Measurements from ENCODE around the gene SLCO4A1.

SLCO4A1 gene

DNA sequence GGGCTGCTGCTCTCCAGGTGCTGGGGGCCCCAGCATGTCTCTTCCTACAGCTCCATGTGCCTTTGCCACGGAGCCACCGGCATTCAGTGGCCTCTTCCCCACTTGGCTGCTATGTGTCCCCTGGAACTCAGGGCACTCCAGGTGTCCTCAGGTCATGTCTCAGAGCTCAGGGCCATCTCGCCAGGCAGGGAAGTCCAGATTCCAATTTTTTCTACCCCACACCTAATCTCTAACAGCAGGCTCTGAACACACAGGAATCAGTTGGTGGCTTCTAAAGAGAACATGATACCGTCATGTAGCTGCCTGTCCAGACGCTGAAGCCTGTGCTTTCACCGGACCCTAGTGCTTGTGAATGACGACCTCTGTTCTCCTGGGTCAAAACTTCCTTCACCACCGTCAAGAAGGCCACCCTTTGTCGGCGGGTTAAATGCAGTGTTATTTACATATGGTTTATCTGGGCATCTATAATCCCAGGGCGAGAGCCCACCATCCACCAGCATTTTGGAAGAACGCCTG, 4.2 kb upstream of the SLCO4A1 start:
- DNase-seq: no peak

DNA sequence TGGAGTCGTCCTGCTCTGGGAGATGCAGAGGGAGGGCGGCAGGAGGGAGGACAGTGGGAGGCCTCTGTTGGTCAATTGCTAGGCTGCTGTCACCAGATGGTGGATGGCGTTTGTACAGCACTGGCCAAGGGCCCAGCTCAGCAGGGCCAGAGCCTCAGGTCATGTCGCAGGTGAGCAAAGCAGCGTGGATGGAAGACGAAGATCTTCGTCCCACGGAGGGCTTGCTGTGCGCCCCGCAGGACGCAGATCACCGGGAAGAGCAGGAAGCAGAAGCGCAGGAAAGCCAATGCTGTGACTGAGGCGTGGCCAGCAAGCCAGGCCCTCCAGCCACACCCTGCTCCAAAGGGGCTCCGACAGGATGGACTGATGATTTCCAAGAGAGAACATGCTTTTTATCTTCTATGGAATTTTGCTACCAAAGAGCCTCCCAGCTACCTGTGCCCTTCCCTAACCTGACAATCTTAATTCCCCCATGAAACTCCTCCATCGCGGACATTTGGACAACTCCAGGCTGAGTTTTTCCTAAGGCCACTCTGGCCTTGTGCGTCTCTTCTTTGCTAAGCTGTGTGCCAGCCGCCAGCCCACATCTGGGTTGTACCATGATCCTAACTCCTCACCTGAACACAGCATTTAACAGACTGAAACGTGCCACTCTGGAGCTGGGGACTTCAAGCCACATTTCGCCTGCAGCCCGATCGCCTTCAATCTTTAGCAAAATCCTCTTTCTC, 3.5 kb upstream of the SLCO4A1 start:
- DNase-seq: no peak

DNA sequence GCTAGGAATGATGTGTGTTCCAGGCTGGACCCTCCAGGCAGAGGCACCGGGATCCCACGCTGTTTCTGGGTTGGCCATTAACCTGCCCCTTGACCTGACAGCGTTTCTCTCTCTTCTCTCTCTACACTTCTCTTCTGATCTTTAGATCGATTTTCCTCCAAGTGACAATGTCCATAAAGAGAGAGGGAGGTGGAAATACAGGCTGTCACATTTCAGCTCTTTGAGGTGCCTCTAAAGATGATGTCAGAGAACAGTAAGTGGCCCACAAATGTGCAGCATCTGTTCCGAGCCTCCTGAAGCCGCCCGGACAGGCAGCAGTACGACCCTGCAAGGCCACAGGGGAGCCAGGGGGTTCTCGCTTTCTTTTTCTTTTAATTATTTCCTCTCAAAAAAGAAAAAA, 2.5 kb upstream of the SLCO4A1 start:
- DNase-seq: no peak

DNA sequence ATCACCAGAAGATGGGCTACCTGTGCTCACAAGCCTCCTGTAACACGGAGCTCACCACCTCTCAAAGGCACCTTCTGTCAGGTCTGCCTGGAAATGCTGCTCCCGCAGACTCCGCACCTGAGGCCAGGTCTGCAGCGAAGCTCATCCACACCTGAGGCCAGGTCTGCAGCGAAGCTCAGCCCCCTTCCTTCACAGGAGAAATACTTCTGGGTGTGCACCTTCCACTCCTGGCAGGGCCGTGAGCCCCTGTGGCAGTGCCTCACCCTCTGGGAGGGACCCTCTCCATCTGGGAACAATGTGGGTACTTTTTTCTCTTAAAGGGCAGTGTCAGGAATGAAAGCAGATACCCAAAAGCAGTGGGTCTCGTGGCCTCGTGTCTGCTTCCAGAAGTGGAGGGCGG, 1.4 kb upstream of the SLCO4A1 start:
- DNase-seq: no peak

DNA sequence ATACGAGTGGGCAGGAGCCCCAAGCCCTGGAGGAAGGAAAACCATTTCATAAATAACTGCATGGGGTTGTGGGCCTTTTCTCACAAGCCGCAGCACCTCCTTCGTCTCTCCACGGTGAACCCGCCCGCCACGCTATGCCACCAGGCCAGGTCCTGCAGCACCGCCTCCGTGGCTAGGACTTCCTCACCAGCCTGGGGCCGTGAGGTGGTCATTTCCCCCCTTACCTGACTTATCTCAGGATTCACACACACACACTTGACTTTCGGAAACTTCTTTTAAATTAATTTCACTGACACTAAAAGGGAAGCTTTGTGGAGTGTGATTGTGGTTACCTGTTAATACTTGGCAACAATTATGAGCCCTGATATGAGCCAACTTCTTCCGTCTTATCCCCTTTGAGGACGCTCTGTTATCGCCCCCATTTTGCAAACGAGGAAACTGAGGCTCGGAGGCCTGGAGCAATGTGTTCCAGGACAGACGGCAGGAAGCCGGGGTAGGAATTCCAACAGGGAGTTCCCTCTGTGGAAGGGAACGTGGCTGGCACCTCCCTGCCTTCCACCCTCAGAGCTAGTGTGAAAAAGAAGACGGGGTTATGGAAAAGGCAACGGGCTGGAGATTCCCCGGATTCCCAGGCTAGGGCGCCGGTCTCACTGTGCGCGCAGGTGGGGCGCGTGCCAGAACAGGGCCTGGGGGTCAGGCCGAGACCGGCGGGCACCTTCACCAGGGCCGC, 817 bp upstream of the SLCO4A1 start:
- DNase-seq: no peak

DNA sequence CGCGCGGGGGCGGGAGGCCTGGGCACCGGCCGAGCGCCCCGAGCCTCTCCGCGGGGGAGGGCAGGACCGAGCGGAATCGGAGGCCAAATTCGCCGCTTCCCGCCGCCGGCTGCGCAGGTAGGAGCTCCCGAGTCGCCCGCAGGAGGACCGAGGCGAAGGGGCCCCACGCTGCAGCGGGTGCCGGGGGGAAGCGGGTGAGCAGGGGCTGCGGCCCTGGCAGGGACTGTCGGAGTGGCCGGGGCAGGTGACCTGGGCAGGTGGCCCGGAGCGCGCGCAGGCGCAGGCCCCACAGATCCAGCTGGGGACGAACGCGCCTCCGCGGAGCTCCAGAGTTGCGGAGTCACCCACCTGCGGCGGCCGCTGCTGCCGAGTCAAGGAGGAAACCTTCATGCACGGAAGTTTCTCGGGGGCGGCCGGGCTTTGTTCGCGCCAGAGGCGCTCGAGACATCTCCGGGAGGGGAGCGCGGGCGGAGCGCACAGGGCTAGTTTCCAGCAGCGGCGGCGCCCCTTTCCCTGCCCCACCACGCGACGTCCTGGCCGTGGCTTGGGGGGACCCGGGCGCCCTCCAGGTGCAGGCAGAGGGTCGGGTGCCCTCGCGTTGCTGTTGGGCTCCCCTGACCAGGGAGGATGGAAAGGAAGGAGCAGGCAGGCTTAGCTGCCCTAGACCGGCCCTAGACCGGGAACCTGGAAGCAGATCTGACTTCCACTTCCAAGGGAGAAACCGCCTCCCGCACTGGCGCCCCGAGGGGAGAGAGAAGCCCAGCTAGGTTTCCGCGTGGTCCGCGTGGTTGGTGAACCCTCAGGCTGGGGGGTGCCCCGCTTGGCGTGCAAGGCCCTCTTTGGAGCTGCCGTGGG, 590 bp downstream of the SLCO4A1 start:
- DNase-seq: no peak

DNA sequence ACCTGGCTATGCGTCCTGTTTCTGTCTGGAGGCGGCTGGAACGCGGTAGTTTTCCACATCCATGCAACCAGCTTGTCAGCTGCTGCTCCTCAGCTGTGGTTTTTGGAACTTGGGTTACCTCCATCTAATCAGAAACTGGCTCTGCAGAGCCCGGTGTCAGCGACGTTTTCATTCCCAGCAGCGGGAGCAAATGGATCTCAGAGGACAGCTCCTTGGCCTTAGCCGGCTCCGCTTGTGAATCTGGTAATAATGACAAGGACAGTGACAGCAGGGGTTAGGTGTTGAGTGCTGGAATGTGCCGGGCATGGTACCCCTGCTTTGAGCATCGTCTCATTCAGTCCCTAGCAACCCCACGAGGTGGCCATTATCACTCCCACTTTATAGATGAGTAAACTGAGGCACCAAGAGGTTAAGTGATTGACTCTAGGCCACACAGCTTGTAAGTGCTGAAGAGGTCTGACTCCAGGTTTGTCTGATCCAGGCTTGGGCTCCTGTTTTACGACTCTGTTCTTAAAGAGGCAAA, 1.3 kb downstream of the SLCO4A1 start:
- DNase-seq: no peak

DNA sequence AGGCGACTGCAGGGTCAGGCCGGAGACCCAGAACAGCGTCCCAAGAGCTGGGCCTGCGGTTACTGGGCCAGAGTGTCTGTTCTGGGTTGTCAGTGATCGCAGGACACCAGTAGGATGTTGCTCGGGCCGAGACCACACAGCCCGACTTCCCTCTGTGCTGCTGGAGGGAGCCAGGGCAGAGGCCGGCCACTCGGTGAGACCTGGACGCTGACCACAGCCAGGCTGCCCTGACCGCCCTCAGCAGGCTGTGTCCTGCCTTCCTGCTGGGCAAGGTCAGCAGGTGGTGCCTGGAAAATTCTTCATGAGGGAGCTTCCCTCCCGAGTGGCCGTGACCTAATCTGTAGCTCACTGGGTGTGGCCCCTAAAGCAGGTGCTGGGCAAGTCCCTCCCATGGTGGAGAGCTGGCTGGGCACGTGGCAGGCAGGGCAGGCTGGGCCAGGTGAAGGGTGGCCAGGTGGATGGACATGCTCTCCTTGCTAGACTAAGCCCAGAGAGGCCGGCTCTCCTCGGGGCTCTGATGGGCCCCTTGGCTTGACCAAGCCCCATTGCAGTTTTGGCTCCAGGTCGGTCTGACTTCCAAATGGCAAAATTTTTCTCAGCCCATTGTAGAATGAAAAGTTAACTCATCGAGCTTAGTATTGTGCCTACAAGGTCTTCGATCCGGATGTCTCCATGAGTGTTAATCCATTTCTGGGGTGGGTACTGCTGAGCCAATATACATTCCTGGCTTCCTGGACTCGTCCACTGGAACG, 1.9 kb downstream of the SLCO4A1 start:
- no peak for DNase-seq

DNA sequence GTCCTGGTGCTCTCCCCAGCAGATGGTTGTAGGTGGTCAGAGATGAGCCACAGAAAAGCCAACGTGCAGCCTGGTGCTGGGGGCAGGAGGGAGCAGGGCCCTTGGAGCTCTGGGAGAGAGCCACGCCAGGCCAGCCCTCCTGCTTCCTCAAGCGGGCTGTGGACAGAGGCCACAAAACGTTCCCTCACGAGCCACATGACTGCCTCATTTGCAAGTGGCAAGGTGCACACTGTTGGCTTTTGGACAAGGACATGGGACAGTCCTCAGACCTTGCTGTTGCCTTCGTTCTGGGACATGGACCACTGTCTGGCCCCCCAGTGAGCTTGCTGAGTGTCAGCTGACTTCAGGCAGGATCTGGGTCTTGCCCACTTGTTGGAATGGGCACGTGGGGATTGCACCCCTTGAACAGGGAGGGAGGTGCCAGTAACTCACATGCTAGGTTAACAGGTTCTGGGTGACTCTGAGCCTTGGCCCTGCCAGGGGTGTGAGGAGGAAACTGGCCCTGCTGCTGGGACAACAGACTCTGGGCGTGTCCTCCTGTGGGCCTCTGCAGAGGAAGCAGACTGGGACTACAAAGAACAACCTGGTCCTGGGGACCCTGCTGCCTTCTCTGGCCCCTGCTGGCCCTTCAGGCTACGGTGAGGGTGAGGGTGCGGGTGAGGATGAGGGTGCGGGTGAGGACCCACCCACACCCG, 2.6 kb downstream of the SLCO4A1 start:
- DNase-seq: no peak

DNA sequence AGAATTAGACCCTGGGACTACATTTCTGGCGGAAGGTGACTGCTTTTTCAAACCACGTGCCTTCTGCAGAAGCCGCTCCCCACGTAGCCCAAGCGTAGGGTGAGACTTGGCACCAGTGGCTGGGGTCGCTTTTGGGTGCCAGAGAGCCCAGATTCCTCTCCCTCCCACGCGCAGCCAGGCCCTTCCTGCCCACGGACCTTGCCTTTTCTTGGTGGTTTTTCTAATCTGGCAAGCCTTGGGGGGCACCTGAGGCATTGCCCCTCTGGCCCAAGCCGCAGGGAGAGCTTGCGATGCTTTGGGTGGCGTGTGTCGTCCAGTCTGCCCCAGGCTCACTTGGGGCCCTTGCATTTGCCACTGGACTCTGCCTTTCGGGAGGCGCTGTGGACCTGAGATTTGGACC, 3.3 kb downstream of the SLCO4A1 start:
- DNase-seq: no peak

DNA sequence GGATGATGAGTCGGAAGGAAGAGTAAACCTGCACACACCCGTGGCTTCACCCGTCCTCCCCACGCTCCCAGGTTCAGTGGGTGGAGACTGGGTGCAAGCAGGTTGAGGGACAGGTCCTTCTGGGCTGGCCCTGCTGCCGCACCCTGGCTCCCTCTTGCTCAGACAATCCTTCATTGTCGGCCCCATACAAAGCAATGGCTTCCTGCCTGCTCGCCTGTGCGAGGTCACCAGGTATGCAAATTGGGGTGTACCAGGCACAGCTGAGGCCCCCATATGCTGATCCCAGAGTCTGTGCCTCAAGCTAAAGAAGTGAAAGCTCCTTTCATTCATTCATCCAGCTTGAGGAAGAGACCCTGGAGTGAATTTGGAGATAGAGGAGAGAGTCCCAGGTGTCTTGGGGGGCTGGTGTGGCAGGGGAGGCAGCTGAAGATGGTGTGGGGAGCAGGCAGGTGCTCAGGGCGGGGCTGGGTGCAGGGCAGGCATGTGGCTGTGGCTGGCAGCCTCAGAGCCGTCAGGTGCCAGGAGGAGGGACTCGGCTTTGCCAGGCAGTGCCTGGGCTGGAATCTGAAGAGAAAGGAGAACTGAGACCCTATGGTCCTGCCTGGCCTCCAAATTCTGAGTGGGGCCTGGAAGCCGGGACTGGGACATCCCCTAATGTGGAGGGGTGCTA, 4.7 kb downstream of the SLCO4A1 start:
- DNase-seq: no peak

DNA sequence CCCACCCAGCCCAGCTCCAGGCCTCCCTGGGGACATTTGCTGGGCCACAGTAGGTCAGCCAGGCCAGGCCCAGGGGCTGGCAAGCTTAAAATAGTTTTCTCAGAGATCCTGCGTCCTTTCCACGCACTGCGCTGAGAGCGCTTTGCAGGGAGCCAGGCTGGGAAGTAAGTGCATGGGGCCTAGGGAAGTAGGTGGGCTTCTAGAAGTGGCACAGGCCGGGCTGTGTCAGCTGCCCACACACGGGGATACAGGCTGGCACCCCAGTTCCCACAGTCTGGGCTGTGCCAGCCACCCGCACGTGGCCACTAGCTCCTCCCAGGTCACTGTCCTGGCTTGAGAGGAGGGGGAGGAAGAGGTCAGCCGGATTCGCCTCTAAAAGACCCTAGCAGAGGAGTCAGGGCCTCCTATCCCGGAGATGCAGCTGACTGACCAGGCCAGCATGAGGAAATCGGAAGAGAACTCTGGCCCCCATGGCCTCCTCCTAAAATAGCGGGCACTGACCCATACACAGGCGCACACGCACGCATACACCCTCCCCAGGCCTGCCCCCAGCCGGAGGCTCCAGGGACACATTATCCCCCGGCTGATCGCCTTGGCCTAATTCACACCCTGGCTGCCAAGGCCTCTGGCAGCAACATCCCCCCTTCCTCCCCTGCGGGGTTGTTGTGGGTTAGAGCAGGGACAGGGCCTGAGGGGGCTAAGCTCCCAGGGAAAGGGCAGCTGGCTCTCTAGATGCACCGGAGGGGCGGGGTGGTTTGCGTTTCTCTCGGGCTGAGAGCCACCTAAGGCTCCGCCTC, 5.4 kb downstream of the SLCO4A1 start:
- no peak for DNase-seq

DNA sequence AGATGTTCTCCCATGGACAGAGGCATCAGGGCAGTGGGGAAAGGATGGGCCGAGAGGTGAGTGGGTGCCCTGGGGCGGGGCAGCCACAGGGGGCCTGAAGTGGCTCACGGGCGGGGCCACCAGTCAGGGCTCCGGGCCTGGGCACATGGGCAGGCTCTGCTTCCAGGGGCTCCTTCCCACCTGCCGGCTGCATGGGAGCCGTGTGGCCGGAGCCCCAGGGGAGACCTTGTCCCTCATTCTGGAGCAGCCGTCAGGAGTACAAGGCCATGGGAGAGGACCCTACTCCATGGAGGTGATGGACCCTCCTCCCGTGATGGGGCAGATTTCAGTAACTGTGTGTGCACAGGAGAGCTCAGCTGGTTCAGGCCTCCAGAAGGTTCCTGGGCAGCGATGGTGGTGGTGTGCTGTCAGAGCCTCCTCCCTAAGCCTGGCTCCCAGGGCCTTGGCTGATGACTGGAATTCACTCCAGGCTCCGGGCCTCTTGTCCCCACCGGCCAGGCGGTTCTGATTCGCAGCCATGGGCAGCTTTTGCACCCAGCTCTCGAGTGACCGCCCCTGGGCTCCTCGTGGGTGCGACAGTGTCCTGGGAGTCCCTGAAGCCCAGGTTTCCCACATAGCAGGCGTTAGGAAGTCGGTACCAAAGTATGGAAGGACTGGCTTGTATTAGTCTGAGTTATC, 6.2 kb downstream of the SLCO4A1 start:
- DNase-seq: no peak

DNA sequence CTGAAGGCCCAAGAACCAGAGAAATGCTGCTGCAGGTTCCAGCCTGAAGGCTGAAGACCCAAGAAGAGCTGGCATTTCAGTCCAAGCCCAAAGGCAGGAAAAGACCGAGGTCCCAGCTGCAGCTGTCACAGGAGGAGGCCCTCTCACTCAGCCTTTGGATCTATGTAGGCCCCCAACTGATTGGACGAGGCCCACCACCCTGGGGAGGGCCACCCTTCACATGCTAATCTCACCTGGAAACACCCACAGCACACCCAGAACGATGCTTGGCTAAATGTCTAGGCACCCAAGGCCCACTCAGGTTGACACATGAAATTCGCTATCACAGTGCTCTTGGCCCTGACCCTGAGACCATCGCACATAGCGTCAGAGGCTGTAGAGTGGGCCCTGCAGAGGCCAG, 6.8 kb downstream of the SLCO4A1 start:
- DNase-seq: no peak

DNA sequence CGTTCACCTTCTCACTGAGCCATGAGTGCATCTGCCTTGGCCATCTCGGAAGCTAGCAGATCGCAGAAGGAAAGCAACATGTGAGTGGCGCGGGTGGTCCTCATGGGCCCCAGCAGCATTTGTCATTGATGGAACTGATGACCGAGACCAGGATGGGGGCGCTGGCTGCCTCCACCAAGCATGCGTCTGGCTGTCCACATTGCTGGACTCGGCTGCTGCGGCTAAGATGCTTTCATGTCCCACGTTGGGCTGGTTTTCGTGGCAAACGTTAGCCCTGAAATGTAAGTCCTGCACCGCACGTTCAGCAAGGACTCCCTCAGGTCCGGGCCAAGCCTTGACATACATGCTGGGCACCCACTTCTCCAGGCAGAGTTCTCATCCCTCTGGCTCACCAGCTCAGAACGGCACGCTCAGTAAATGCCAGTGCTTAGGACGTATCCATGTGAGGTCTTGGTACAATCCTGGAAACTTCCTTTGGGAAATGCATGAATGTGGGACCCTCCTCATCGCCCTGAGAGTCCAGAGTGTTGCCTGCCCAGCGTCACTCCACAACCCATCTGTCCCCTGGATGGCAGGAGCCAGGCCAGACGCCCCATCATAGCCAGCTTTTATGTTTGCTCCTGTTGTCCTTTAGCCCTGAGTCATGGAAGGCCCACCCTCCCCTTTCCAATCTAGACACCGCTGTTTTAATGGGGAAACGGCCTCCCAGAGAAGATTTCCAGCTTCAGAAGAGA, 8.4 kb downstream of the SLCO4A1 start:
- no peak for DNase-seq

DNA sequence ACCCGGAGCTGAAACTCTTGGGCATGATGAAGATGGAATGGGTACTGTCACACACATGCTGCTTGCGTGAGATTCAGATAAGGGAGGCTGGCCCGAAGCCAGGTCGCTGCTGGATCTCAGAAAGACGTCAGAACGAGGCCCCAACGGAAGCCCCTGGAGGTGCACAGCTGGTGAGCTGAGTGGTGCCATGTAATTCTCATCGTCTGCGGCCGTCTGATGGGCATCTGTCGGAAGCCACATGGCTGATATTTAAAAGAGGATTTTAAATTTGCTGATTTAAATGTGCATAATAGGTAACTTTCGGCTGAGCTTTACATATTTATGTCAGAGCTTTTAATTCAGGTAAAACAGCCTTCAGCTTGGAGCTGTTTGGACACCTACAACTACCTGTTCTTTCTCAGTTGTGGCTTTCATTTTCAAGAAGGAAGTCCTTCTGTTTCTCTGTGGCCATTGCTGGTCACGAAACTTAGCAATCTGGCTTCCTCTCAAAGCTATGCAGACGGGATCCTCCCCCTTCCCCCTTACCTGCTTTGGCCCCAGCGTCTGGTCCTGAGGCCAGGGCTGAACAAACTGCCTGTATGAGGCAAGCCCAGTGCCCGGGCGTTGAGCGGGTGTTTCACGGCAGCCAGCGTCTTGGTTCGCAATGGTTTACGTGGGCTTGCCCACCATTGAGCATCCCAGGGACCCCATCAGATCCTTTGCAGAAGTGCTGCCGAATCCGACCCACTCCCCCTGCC, 9.2 kb downstream of the SLCO4A1 start:
- peak; percentile 34 for DNase-seq

DNA sequence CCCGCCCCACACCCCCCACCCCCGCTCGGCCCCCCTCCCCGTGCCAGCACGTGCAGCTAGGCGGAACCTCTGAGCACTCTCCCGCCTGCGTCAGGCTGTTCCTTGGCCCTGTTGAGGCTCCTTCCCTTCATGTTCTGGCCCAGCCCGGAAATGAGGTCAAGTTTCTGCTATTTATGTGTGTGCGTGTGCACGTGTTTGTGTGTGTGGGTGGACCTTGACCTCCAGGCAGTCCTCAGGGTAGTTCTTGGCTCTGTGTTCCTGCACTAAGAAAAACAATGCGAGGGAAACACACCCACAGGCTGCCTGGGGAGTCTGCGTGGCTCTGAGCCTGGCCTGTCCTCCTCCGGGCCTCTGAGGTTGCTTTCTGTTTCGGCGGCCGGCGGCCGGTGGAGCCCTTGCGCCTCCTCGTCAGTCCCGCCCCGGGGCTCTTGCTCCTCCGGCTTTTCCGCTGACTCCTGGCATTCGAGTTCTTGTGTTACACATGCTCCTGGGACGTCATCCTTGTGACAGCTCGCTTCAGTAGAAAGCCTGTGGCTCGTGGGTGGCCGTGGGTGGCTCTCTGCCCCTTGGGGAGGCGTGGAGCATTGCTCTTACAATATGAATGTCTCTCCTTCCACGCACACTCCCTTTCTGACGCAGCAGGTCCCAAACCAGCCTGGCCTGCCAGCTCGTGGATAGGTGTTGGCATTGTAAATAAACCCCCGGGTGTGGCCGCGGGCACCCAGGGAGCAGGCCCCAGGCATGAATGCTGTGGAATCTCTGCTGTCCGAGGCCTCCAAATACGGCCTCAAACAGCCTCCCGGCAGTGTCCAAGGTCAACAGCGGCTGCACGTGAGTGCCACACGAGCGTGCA, 10.0 kb downstream of the SLCO4A1 start:
- DNase-seq: peak; percentile 83
